ENCODE results near the gene TMEM250.

Gene TMEM250

GRCh38 chr9:136147038-136147889, 28.6 kb upstream of the TMEM250 start:
- no peak for DNase-seq

GRCh38 chr9:136146126-136147037, 27.7 kb upstream of the TMEM250 start:
- no peak for DNase-seq

- no peak for DNase-seq
Observed at GRCh38 chr9:136145580-136145979, 26.9 kb upstream of the TMEM250 start.

- DNase-seq: no peak
Observed at GRCh38 chr9:136144450-136144849, 25.8 kb upstream of the TMEM250 start.

- DNase-seq: no peak
Observed at GRCh38 chr9:136143215-136144001, 24.7 kb upstream of the TMEM250 start.

GRCh38 chr9:136142859-136143214, 24.2 kb upstream of the TMEM250 start:
- DNase-seq: no peak

GRCh38 chr9:136142414-136142796, 23.7 kb upstream of the TMEM250 start:
- DNase-seq: no peak

GRCh38 chr9:136141682-136142413, 23.2 kb upstream of the TMEM250 start:
- no peak for DNase-seq

- DNase-seq: no peak
Observed at GRCh38 chr9:136140966-136141365, 22.3 kb upstream of the TMEM250 start.

GRCh38 chr9:136140046-136140445, 21.4 kb upstream of the TMEM250 start:
- DNase-seq: no peak

- no peak for DNase-seq
Observed at GRCh38 chr9:136138566-136138965, 19.9 kb upstream of the TMEM250 start.

- DNase-seq: no peak
Observed at GRCh38 chr9:136137321-136138265, 18.9 kb upstream of the TMEM250 start.

GRCh38 chr9:136136127-136136925, 17.7 kb upstream of the TMEM250 start:
- no peak for DNase-seq

- no peak for DNase-seq
Observed at GRCh38 chr9:136135326-136136126, 16.9 kb upstream of the TMEM250 start.

GRCh38 chr9:136133959-136134484, 15.3 kb upstream of the TMEM250 start:
- DNase-seq: no peak

GRCh38 chr9:136133191-136133958, 14.7 kb upstream of the TMEM250 start:
- DNase-seq: no peak

- DNase-seq: no peak
Observed at GRCh38 chr9:136132512-136133050, 13.9 kb upstream of the TMEM250 start.

Data from NCI-H1417 treated with DMSO at 0.1 percent for 48 hours (cell line).